Natural killer cell (primary cell): ENCODE measurements around the gene CCSAP. TPM values are rescaled to one million over a fixed set of nuclear protein-coding genes. Genes with fewer than 3 reads are reported as not detected.

Experiments
- ATAC-seq, 3 donors: fragments of 150-1000 bp in 2 of 3; fragments of 200-7000 bp in 1 of 3; cut with Tn5 transposase; 1 replicate in 1 of 3; 2 replicates in 2 of 3; pipeline ENCODE4 v1.10.0; 2021; ENCODE audit warnings: mild to moderate bottlenecking in 2 of 3, moderate library complexity in 2 of 3
- DNase-seq, 2 donors: peaks; one replicate each; pipeline versions ENCODE4 v3.0.0 to v3.0.0-alpha.2; 2013 to 2021; ENCODE audit warnings: mixed read lengths in 1 of 2
- H3K27ac ChIP-seq: one replicate; pipeline ENCODE4 v1.5.1; 2013; ENCODE audit warnings: mild to moderate bottlenecking, low read length
- H3K27me3 ChIP-seq: one replicate; pipeline ENCODE4 v1.6.1; 2013; ENCODE audit warnings: low read length; ENCODE audit not compliant: control insufficient read depth, insufficient read depth
- H3K36me3 ChIP-seq: one replicate; pipeline ENCODE4 v1.6.1; 2013; ENCODE audit warnings: low read length; ENCODE audit not compliant: control insufficient read depth, insufficient read depth
- H3K4me1 ChIP-seq: one replicate; pipeline ENCODE4 v1.6.1; 2013; ENCODE audit warnings: low read length; ENCODE audit not compliant: control insufficient read depth, insufficient read depth
- H3K4me3 ChIP-seq: one replicate; pipeline ENCODE4 v1.5.1; 2013; ENCODE audit warnings: low read length
- H3K9me3 ChIP-seq: one replicate; pipeline ENCODE4 v1.6.1; 2013; ENCODE audit warnings: low read length; ENCODE audit not compliant: control insufficient read depth, insufficient read depth
- H3K27ac Mint-ChIP-seq, 2 donors: one replicate each; pipeline ENCODE4 v1.8.0; 2022; ENCODE audit warnings: mild to moderate bottlenecking in 2 of 2, mixed read lengths in 2 of 2, moderate library complexity in 1 of 2
- H3K27me3 Mint-ChIP-seq, 2 donors: one replicate each; pipeline ENCODE4 v1.8.0; 2022; ENCODE audit warnings: low read depth in 2 of 2, mixed read lengths in 2 of 2
- H3K36me3 Mint-ChIP-seq: one replicate; pipeline ENCODE4 v1.8.0; 2022; ENCODE audit warnings: mixed read lengths
- H3K4me1 Mint-ChIP-seq, 2 donors: one replicate each; pipeline ENCODE4 v1.8.0; 2022; ENCODE audit warnings: mixed read lengths in 2 of 2
- H3K4me3 Mint-ChIP-seq: one replicate; pipeline ENCODE4 v1.8.0; 2022; ENCODE audit warnings: mild to moderate bottlenecking, moderate library complexity, mixed read lengths
- H3K9me3 Mint-ChIP-seq, 2 donors: one replicate each; pipeline ENCODE4 v1.8.0; 2022; ENCODE audit warnings: mixed read lengths in 2 of 2
- CTCF ChIP-seq: fragments of 200-600 bp; IDR thresholded peaks from one replicate; pipeline ENCODE4 v1.8.0; 2022; ENCODE audit warnings: antibody characterized with exemption
- WGBS: methylation state at CpG from one replicate; pipeline ENCODE4 v1.1.7; 2013; ENCODE audit warnings: missing lambda C conversion rate; ENCODE audit not compliant: insufficient coverage; 5-methylcytosine and 5-hydroxymethylcytosine counted together
- intact Hi-C: fragments of 100-400 bp; cut with micrococcal nuclease; formaldehyde crosslinking; loops from one replicate; pipeline ENCODE4 v1.14.2; 2022
- total RNA-seq, 4 donors: library from RNA; stranded (reverse); fragments of 120-200 nt in 1 of 4; gene quantifications; one replicate each; pipeline versions ENCODE4 v1.2.3 to v1.2.4, GENCODE V29; 2013 to 2022

CCSAP gene
- total RNA-seq, 3 donors from 2014 or later (not counting 1 experiment from before 2014, with no cell fraction given): 6.8 to 14.0 (median 10.2) TPM

GRCh38 chr1:229283183-229283611 is 59.6 kb downstream of the CCSAP start:
- no peak overlapping the region for H3K4me3 ChIP-seq
- Mint-ChIP-seq H3K27ac (no peak overlapping the region), H3K4me1 (peaks cover 64 to 66% of the 10 kb centered on the region in 2 donors), H3K36me3 (no peaks in the 10 kb centered on the region), H3K27me3 (no peaks in the 10 kb centered on the region), H3K4me3 (no peak overlapping the region), H3K9me3 (no peaks in the 10 kb centered on the region)
- no peaks in the 10 kb centered on the region for H3K9me3 ChIP-seq
- DNase-seq (no peak), ATAC-seq (no peak)
- H3K4me1 ChIP-seq: no peaks in the 10 kb centered on the region
- intact Hi-C loops: no loop called here
- H3K27me3 ChIP-seq: no peaks in the 10 kb centered on the region
- H3K36me3 ChIP-seq: no peaks in the 10 kb centered on the region
- H3K27ac ChIP-seq: no peak overlapping the region
- WGBS: 100% methylated on average over 3 of the region's 3 CpGs
- no peak for TF ChIP-seq CTCF

GRCh38 chr1:229282295-229282823 is 60.5 kb downstream of the CCSAP start:
- H3K4me1 ChIP-seq: no peaks in the 10 kb centered on the region

GRCh38 chr1:229281339-229281926 is 61.4 kb downstream of the CCSAP start:
- Mint-ChIP-seq H3K27me3 (no peaks in the 10 kb centered on the region), H3K36me3 (no peaks in the 10 kb centered on the region), H3K4me3 (no peak overlapping the region), H3K4me1 (peaks cover 52 to 55% of the 10 kb centered on the region in 2 donors), H3K9me3 (no peaks in the 10 kb centered on the region), H3K27ac (no peak overlapping the region)
- H3K27ac ChIP-seq: no peak overlapping the region
- TF ChIP-seq CTCF: no peak
- H3K36me3 ChIP-seq: no peaks in the 10 kb centered on the region
- no peak overlapping the region for H3K4me3 ChIP-seq
- WGBS: no CpG with 5 or more reads among the region's 1 CpG
- no peaks in the 10 kb centered on the region for H3K27me3 ChIP-seq
- no peaks in the 10 kb centered on the region for H3K4me1 ChIP-seq
- intact Hi-C loops: no loop called here
- ATAC-seq: no peak
- no peaks in the 10 kb centered on the region for H3K9me3 ChIP-seq
- DNase-seq: no peak

More at GRCh38 chr1:229282295-229282823, 60.5 kb downstream of the CCSAP start:
- no peak overlapping the region for H3K4me3 Mint-ChIP-seq
- H3K27me3 ChIP-seq: no peaks in the 10 kb centered on the region
- H3K4me3 ChIP-seq: no peak overlapping the region
- ATAC-seq (no peak), DNase-seq (no peak)
- no peak overlapping the region for H3K27ac ChIP-seq
- intact Hi-C loops: no loop called here
- no peaks in the 10 kb centered on the region for H3K36me3 ChIP-seq
- no peaks in the 10 kb centered on the region for H3K9me3 Mint-ChIP-seq
- peak overlapping the region in 1 of 2 donors; percentile 16 for H3K27ac Mint-ChIP-seq
- WGBS: no CpG with 5 or more reads among the region's 1 CpG
- no peaks in the 10 kb centered on the region for H3K27me3 Mint-ChIP-seq
- H3K9me3 ChIP-seq: no peaks in the 10 kb centered on the region
- TF ChIP-seq CTCF: no peak
- H3K4me1 Mint-ChIP-seq: peaks cover 61% of the 10 kb centered on the region in 2 donors
- no peaks in the 10 kb centered on the region for H3K36me3 Mint-ChIP-seq

GRCh38 chr1:229280921-229281320 is 61.9 kb downstream of the CCSAP start:
- H3K27ac Mint-ChIP-seq: no peak overlapping the region
- no peaks in the 10 kb centered on the region for H3K27me3 ChIP-seq
- 80% methylated on average over 1 of the region's 3 CpGs for WGBS
- H3K4me1 ChIP-seq: no peaks in the 10 kb centered on the region
- H3K27ac ChIP-seq: no peak overlapping the region
- no peaks in the 10 kb centered on the region for H3K9me3 Mint-ChIP-seq
- no peaks in the 10 kb centered on the region for H3K27me3 Mint-ChIP-seq
- no peak overlapping the region for H3K4me3 ChIP-seq
- ATAC-seq (no peak), DNase-seq (no peak)
- peaks cover 48 to 54% of the 10 kb centered on the region in 2 donors for H3K4me1 Mint-ChIP-seq
- H3K9me3 ChIP-seq: no peaks in the 10 kb centered on the region
- no peaks in the 10 kb centered on the region for H3K36me3 Mint-ChIP-seq
- no peak for TF ChIP-seq CTCF
- H3K36me3 ChIP-seq: no peaks in the 10 kb centered on the region
- intact Hi-C loops: no loop called here
- H3K4me3 Mint-ChIP-seq: no peak overlapping the region
